GM19395 (cell line): ENCODE measurements around the gene AXIN1.
"Not testable (repeated sequence)": the region's sequence is repeated elsewhere in the genome, so short reads cannot be mapped to it uniquely, and the experiment has no call there.

Experiments used
- ATAC-seq: cut with Tn5 transposase; IDR thresholded peaks from one replicate; pipeline ENCODE4 v1.9.1; 2021; ENCODE audit warnings: mild to moderate bottlenecking, moderate library complexity; ENCODE audit not compliant: unreplicated experiment

Gene AXIN1

GRCh38 chr16:352547-353403 is at the start of gene AXIN1:
TSS of gene AXIN1 (minus strand) at chr16:352723. CDS start at chr16:347025, 5,698 bp downstream.
- ATAC-seq: peak; percentile 53

GRCh38 chr16:401468-402348 is 49.2 kb upstream of the AXIN1 start, which contains the start of gene DECR2:
TSS of gene DECR2 (plus strand) at chr16:401885. CDS start at chr16:401964, 79 bp downstream.
- ATAC-seq: peak; percentile 55

GRCh38 chr16:400061-400591 is 47.6 kb upstream of the AXIN1 start:
- ATAC-seq: no peak

- no peak for ATAC-seq
These were observed 47.0 kb upstream of the AXIN1 start for GRCh38 chr16:399340-400019.

GRCh38 chr16:398561-399339 is 46.2 kb upstream of the AXIN1 start:
- no peak for ATAC-seq

GRCh38 chr16:397736-398332 is 45.3 kb upstream of the AXIN1 start:
- ATAC-seq: no peak

- no peak for ATAC-seq
These were observed 44.7 kb upstream of the AXIN1 start, which contains the start of gene NME4 for GRCh38 chr16:397135-397661. TSS of gene NME4 (plus strand) at chr16:397199. CDS start at chr16:397223, 24 bp downstream.

- ATAC-seq: no peak
These were observed 44.1 kb upstream of the AXIN1 start for GRCh38 chr16:396605-397004.

- no peak for ATAC-seq
These were observed 43.7 kb upstream of the AXIN1 start for GRCh38 chr16:396199-396598.

- ATAC-seq: no peak
These were observed 40.0 kb upstream of the AXIN1 start for GRCh38 chr16:392450-393030.

GRCh38 chr16:391885-392335 is 39.4 kb upstream of the AXIN1 start:
- no peak for ATAC-seq

GRCh38 chr16:389352-389751 is 36.8 kb upstream of the AXIN1 start:
- no peak for ATAC-seq

GRCh38 chr16:387761-388666 is 35.5 kb upstream of the AXIN1 start:
- ATAC-seq: not testable (repeated sequence)

GRCh38 chr16:386641-387156 is 34.2 kb upstream of the AXIN1 start:
- no peak for ATAC-seq

- no peak for ATAC-seq
These were observed 31.0 kb upstream of the AXIN1 start for GRCh38 chr16:383326-384051.

- ATAC-seq: no peak
These were observed 29.5 kb upstream of the AXIN1 start, which contains the start of gene PGAP6 for GRCh38 chr16:381789-382717. TSS of gene PGAP6 (minus strand) at chr16:381978. CDS start at chr16:381821, 157 bp downstream.
